Smooth muscle cell of the brain vasculature (primary cell): Measurements from ENCODE around the gene SDK1.
"Not testable (repeated sequence)": the region's sequence is repeated elsewhere in the genome, so short reads cannot be mapped to it uniquely, and the experiment has no call there.

ENCODE experiments used
- DNase-seq: peaks from one replicate; pipeline ENCODE4 v3.0.0-alpha.2; 2012; ENCODE audit warnings: low read depth, low spot score

Gene SDK1

DNA sequence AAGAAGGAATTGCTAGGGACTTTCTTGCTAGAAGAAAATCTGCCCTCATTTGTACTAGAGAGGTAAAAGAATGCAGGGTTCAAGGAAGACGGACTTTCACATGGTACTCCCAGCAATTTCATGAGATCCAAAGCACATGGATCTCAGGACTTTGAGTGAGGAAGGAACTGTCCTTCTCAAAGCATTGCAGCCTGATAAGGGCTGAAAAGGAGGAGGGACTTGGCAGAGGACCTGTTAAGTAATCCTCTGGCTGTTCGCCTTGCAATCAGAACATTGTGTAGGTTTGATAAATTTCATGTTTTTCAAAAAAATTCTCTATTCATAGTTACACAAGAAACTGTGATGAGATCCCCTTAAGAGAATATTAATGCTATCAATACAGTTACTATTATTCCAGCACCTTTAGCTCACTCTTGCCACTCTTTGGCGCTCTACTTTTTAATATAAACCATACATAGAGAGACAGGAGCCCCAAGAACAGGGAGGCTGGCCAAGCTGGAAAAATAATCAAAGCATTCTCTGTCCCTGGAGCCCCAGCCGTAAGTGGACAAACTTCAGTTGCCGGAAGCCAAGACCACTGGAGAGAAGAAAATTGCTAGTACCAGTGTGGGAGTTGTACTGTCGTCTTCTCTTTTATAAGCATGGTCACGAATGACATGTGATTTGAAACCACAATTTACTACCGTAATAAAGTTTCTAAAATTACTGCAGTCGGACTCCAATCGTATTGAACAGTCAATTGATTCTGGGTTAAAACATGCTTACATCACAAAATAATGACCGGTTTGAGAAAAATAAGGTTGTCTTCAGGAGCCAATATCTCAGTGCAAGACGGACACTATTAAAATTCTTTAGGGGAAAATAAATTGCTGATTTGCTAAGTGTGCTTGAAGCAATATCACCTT lies 424.4 kb downstream of the SDK1 start:
- no peak for DNase-seq

DNA sequence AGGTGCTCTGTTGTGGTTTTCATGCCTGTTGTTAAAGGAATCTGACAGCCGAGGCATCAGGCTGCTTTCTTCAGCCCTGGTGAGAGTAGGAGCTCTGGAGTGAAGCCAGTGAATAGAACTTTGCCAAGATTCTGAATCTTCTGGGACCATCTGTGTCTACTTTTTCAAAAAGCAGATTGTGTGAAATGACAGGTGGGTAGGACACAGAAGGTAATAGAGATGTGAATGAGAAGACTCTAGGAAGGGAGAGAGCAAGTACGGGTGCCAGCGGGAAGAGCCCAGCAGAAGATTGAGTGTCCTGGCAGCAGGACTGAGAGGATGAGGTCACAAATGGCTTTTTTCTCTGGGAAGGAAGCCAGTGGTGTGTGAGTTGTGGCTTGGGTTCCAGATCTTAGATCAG lies 429.2 kb downstream of the SDK1 start:
- no peak for DNase-seq

DNA sequence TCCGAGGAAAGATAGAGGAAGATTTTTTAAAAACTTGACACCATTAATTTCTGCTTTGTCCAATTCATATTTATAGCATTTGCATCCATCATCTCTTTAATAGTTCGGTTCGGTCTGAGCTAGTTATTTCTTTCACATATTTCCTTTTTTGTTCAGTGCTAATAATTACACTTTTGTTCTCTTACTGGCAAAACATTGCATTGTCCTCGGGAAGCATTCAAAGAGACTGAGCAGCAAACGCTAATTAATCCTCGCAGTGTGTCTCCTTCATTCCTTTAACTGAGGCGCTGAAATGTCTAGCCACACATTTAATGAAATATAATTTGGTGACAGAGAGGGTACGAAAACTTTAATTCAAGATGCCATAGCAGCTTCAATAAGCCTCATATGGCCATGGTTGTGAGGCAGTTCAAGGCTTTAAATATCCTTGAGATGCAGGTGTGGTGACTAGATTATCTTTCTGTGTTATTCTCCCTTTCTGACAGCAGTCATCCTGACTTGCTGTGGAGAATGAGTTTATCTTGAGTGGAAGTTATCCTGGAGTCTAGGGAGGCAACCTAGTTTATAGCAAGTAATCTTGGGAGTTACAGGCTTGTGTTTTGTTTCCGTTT lies 431.4 kb downstream of the SDK1 start:
- no peak for DNase-seq

DNA sequence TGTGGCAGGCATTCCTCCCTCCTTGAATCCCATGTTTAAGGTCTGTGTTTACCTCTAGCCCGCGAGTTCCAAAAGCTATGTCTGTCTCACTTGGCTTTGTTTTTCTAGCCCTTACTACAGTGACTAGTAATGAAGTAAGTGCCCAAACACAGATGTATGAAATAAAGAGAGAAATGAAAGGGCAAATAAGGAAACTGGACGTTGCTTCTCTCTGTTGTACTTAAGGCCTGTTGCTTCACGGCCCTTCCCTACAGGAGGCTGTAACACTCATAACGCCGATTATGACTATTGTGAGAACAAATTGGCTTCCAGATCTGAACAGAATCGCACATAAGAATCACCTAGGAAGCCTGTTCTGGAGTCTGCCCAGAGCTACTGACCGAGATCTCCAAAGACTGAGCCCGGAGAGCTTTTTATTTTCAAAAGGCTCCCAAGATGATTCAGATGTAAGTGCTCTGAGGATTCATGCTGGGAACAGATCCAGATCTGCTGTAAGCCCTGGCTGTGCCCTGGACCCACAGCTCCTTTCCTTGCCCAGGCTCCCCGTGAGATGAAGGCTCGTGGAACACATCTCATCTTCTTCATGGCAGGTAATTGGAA lies 432.6 kb downstream of the SDK1 start:
- DNase-seq: no peak

- DNase-seq: no peak
These were observed 437.9 kb downstream of the SDK1 start for GRCh38 chr7:3738964-3739363.

GRCh38 chr7:3739983-3740382 lies 438.9 kb downstream of the SDK1 start:
- no peak for DNase-seq

DNA sequence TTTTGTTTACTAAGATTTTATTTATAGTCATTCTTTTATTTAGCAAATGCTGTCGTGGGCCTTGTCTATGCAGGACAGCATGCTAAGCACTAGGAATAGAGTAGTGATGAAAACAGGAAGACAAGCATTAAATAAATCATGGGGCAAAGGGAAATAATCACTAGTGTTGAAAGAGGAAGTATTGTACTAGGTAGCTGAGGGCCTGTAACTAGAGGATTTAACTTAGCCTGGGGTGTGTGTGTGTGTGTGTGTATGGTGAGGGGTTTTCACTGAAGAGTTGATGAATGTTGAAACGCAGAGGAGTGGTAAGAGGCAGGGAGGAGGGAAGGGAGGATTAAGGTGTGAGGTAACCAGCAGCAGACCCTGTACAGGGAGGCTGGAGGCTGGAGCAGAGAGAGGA lies 446.4 kb downstream of the SDK1 start:
- no peak for DNase-seq

- no peak for DNase-seq
These were observed 447.3 kb downstream of the SDK1 start for GRCh38 chr7:3748389-3748788.

DNA sequence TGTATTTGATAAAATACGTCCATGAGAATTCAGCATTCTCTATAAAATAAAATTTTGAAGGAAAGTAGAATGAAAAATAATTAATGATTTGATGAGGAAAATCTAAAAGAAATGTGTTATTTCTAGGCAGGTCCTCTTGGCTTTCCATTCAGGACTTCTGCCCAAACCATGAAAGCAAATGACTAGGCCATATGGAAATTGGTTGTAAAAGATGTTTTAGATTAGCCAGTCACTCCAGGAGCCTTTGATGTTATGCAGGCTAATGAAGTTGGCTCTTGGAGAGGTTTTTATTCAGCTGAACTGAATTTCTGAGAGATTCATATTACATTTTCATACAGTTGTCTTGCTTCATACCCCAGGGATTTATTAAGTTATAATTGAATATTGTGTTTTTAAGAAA lies 452.8 kb downstream of the SDK1 start:
- DNase-seq: no peak

GRCh38 chr7:3754493-3755341 lies 453.7 kb downstream of the SDK1 start:
- DNase-seq: peak; percentile 73

DNA sequence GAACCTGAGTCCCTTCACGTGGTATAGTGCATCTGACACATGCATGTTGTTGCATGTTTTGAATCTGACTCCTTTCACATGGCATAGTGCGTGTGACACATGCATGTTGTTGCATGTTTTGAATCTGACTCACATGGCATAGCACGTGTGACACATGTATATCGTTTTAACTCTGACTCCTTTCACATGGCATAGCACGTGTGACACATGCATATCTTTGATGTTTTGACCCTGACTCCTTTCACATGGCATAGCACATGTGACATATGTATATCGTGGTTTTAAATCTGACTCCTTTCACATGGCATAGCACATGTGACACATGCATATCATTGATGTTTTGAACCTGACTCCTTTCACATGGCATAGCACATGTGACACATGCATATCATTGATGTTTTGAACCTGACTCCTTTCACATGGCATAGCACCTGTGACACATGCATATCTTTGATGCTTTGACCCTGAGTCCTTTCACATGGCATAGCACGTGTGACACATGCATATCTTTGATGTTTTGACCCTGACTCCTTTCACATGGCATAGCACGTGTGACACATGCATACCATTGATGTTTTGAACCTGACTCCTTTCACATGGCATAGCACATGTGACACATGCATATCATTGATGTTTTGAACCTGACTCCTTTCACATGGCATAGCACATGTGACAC lies 454.9 kb downstream of the SDK1 start:
- not testable (repeated sequence) for DNase-seq

DNA sequence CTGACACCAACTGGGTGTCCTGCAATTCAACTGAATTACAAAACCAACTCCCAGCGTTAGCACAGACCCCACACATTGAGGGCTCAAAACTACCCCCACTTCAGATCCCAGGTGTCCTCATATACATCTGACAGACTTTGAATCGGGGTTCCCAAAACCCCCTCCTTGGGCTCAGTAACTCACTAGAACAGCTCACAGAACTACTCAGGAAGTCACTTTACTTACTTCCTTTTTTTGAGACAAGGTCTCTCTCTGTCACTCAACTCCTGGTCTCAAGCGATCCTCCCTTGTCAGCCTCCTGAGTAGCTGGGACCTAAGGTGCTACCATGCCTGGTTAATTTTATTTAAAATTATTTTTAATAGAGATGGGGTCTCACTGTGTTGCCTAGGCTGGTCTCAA lies 456.0 kb downstream of the SDK1 start:
- no peak for DNase-seq

GRCh38 chr7:3760651-3761050 lies 459.6 kb downstream of the SDK1 start:
- DNase-seq: no peak

DNA sequence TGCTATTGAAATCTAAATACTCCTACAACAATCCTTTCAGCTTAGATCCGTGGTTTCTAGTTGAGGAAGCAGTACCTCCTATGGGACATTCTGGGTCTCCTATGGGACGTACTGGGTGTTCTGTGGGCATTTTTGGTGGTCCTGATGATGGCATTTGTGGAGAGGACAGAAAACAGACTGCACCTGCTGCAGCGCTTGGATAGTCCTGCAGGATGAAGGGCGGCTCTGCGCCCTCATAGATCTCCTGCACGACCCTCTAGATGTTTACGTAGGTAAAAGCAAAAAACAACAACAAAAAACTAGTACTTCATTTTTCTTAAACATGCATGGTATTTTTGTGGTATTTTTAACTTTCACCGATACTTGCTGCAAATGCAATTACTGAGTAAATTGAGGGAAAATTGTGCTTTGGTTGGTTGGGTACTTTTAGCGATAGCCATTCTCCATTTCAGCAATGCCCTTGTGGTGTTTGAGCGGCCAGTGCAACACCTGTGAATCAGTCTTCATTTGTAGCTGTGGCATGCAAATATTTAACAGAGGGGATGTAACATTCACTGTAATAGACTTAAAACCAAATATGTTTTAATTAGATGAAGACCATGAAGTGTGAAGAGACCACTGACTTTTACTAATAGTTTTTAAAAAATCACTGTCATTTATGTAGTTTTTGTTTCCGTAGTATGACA lies 461.2 kb downstream of the SDK1 start:
- DNase-seq: no peak

- no peak for DNase-seq
These were observed 467.1 kb downstream of the SDK1 start for GRCh38 chr7:3767917-3768777.

DNA sequence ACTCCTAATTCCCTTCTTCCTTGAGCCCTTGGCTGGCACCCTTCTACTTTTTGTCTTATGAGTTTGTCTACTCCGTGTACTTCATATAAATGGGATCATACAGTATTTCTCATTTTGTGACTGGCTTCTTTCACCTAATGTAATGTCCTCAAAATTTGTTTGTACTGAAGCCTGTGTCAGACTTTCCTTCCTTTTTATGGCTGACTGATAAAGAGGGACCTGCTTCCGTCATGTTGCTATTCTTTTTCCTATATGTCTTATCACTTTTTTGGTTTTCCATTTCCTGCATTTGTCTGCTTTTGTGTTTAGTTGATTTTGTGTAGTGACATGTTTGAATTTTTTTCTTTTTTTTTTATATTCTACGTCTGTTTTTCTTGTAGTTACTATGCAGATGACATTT lies 470.9 kb downstream of the SDK1 start:
- no peak for DNase-seq

DNA sequence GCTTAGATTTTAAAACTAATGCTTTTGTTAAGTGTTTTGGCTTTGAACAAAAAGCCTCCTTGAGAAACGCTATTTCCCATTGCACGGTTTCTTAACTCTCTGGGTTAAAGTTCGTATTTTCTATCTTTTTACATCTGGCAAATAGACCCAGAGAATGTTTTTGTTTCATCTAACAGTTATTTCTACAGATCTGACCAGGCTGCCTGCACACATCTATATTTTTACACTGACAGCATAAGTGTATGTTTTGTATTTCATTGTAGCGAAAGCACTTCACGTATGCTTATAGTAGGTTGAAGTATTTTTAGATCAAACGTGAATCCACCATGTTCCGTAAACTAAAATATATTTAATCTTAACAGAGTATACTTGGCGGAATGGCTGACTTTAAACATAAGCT lies 477.3 kb downstream of the SDK1 start:
- DNase-seq: no peak

GRCh38 chr7:3780016-3780415 lies 479.0 kb downstream of the SDK1 start:
- DNase-seq: no peak

- DNase-seq: no peak
These were observed 479.5 kb downstream of the SDK1 start for GRCh38 chr7:3780525-3780924.

DNA sequence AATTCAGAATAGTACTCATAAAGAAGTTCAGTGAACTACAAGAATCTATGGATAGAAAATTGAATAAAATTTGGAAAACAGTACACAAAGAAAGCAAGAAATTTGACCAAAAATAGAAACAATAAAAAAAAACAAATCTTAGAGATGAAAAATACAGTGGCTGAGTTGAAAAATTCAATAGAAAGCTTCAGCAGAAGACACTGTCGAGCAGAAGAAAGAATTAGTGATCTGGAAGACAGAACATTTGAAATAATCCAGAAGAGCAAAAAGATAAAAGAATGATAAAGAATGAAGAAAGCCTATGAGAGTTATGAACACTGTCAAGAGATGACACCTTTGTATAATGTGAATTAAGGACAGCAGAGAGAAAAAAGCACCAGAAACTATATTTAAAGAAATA lies 480.6 kb downstream of the SDK1 start:
- DNase-seq: no peak
